ENCODE results near the gene STAP2.

The STAP2 gene

DNA sequence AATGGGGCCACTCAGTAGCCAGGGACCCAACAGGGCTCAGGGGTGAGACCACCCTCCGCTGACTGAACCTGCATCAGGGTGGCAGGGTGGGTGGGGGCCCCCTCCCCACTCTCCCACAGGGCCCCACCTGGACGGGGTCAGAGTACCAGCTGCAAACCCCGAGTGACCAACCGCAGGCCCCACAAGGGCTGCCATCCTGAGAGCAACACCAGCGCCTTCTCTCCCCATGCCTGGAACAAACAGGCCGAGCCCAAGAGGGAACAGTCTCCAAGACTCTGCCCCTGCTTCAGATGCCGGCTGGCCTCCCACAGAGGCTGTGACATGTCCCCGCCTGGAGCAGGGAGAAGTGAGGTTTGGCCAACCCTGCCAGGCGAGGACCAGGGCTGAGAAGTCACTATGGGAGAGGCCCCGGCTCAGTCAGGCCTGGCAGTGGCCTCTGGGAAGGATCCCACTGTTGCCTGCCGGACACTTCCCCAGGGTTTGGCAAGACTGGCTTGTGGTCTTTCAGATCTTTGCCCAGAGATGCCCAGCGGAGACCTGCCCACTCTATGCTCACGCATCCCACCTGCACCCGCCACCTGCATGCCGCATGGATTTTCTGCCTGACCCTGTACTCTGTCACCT lies 31.9 kb upstream of the STAP2 start:
- DNase-seq: no peak

- DNase-seq: no peak
Measured at GRCh38 chr19:4369888-4370260, 31.2 kb upstream of the STAP2 start.

GRCh38 chr19:4369109-4369887 lies 30.7 kb upstream of the STAP2 start:
- DNase-seq: peak; percentile 75

DNA sequence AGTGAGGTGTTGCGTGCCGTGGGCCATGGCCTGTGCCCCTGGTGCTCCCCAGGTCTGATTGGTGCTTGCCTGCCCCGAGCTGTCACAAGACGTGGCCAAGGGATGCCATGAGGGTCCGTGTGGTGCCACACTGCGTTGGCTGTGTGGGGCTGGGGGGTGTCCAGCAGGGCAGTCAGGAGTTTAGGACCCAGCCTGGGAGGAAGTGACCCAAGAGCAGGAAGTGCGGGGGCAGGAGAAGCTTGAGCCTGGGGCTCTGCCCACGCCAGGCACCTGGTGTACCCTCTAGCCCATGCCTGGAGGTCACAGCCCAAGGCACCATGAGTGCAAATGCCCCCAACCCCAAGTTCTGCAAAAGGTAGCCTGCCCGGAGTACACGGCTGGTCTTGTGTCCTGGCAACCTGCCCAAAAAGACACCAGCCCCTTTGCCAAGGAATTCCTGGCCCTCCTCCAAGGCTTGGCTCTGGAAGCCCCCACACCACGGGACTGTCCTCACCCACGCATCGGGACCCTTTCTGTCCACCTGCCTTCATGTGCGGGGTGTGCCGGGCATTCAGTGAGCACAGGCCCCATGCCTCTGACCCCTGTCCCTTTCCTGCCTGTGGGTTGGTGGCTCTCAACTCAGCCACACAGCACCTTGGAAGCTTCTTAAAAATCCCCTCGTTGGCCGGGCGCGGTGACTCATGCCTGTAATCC lies 29.6 kb upstream of the STAP2 start:
- no peak for DNase-seq

- DNase-seq: no peak
Measured at GRCh38 chr19:4367781-4368127, 29.1 kb upstream of the STAP2 start.

DNA sequence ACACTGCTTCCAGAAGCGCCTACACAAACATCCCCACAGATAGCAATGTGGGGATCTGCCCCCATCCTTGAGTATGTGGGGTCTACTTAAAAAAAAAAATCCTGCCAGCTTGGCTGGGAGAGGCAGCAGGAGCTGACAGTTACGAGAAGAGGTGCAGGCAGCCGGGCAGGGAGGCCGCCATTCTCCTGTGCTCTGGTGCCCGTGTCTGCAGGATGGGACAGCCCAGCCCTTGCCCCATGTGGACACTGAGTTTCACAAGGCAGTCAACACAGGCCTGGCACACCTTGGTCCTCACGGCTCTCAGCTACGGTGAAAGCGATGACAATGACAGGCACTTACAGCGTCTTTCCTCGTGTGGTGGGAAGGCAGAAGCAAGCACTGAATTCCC lies 28.7 kb upstream of the STAP2 start:
- DNase-seq: no peak

DNA sequence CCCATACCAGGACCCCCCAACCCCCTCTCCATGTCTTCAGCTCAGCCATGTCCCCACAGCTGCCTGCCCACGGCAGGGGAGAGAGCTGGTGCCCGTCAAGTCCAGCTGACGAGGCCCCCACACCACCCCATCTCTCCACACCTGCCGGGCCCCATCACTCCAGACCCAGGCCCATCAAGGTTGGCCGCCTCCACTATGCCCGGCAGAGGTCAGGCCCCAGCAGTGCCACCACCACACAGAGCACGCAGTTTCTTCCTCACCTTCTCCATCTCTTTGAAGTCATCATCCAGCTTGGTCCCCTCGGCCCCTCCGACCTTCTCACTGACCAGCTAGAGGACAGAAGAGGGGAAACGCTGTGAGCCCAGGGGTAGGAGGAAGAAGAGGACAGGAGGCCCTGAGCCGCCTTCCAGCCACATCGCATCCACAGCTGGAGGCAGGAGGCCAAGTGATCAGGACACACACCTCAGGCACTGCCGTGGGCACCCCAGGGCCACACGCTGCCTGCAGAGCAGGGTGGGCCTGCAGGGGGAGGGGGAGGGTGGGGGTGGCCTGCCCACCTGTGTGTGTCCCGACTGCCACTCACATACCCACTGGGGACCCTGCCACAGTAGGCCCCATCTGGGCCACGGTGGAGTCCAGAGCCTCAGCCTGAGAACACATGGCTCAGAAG lies 28.2 kb upstream of the STAP2 start:
- no peak for DNase-seq

GRCh38 chr19:4365791-4366665 lies 27.4 kb upstream of the STAP2 start:
- no peak for DNase-seq

- DNase-seq: no peak
Measured at GRCh38 chr19:4365341-4365740, 26.7 kb upstream of the STAP2 start.

GRCh38 chr19:4363571-4364304 lies 25.1 kb upstream of the STAP2 start:
- no peak for DNase-seq

- no peak for DNase-seq
Measured at GRCh38 chr19:4362831-4363545, 24.4 kb upstream of the STAP2 start.

DNA sequence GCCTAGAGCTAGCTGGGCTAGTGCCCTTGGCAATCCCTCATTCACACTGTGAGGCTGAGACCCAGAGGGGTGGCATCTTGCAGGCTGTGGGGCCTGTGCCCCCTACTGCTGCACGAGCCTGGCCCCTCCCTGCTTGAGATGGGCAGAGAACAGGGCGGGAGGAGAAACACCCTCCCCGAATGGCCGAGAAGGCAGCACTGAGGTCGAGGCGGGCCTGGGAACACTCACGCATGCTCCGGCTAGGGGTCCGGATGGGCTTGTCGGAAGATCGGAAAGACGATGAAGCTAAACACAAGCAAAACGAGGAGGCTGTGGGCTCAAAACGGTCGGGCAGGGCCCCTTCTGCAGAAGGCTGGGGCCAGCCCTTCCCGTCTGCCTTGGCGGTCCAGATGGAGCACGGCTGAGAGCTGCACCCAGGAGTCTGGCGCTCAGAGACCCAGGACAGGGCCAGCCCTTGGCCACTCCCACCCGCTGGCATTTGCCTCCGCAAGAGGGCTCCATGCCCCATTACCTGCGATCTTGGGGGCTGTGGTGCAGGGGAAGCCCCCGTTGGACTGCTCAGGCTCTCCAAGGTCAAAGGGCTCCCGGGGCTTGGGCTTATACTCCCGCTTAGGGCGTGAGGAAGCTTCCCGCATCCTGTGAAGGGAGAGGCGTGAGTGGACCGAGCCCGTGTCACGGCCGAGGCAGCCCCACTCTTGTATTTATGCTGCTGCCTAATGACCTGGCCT lies 23.6 kb upstream of the STAP2 start:
- DNase-seq: no peak

GRCh38 chr19:4361152-4362046 lies 22.8 kb upstream of the STAP2 start:
- DNase-seq: no peak

DNA sequence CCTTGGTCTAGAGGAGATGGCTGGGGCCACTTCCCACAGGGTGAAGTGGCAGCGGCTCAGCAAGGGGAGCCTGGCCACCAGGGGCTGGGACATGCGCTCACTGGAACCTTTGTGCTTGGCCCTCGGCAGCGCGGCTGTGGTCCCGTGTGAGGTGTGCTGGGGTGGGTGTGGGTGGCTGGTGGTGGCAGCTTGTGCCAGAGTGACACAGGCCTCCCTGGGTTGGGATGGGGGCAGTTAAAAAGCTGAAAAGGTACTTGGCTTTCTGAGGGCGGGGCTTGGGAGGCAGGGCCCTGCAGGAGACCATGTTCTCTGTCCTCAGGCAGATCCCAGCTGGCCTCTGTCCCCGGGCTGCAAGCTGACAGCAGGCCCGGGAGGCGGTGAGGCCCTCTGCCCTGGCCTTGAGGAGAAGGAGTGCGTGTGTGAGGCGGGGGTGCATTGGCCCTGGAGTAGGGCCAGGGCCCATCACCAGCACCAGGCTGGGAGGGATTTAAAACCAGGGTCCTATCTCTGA lies 22.1 kb upstream of the STAP2 start:
- DNase-seq: no peak

GRCh38 chr19:4360081-4360569 lies 21.5 kb upstream of the STAP2 start:
- DNase-seq: no peak

GRCh38 chr19:4359627-4360000 lies 21.0 kb upstream of the STAP2 start:
- DNase-seq: no peak

- no peak for DNase-seq
Measured at GRCh38 chr19:4358709-4359626, 20.3 kb upstream of the STAP2 start.

- DNase-seq: no peak
Measured at GRCh38 chr19:4357921-4358326, 19.3 kb upstream of the STAP2 start.
